ENCODE measurements around the gene MRE11. TPM values are rescaled to one million over a fixed set of nuclear protein-coding genes. Genes with fewer than 3 reads are reported as not detected.

The MRE11 gene
- total and polyA plus RNA-seq, 2 donors from 2014 or later = 3.5 to 16.6 TPM

DNA sequence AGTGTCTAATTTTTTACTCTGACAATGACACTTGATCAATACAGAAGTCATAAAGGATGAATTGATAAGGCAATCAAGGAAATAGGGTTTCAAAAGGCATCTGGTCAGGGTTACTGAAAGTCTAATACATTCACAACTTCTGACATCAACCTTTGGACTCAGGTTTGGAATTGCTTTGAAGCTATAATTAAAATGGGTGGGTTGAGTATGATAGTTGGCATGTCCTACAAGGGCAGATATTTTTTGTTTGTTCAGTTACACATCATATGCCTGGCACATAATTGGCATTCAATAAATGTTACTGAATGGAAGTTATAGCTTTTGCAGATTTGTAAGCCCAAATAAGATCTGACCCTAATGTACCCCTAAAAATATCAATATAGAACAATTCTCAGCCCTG, 42.7 kb upstream of the MRE11 start:
- intact Hi-C loops (cut with DNase I) = no loop called here
- Histone ChIP-seq H3K27ac (ENCODE audit: low read depth in 2 of 2, low read length in 2 of 2) (no peak overlapping the region), H3K4me3 (ENCODE audit: low read length in 3 of 3) (no peak overlapping the region), H3K9ac (ENCODE audit: low read length in 3 of 3) (no peak overlapping the region), H3K4me1 (ENCODE audit: control insufficient read depth in 2 of 3, insufficient read depth in 2 of 3, low read depth in 1 of 3, low read length in 3 of 3) (no peaks in the 10 kb centered on the region), H3K27me3 (ENCODE audit: control insufficient read depth, insufficient read depth, low read length) (no peaks in the 10 kb centered on the region), H3K36me3 (ENCODE audit: control insufficient read depth in 2 of 3, insufficient read depth in 3 of 3, low read length in 3 of 3) (no peaks in the 10 kb centered on the region), H3K9me3 (ENCODE audit: control insufficient read depth in 2 of 3, insufficient read depth in 1 of 3, low read length in 3 of 3) (no peaks in the 10 kb centered on the region)
- no peak for FAIRE-seq
- TF ChIP-seq, protein P1, sequence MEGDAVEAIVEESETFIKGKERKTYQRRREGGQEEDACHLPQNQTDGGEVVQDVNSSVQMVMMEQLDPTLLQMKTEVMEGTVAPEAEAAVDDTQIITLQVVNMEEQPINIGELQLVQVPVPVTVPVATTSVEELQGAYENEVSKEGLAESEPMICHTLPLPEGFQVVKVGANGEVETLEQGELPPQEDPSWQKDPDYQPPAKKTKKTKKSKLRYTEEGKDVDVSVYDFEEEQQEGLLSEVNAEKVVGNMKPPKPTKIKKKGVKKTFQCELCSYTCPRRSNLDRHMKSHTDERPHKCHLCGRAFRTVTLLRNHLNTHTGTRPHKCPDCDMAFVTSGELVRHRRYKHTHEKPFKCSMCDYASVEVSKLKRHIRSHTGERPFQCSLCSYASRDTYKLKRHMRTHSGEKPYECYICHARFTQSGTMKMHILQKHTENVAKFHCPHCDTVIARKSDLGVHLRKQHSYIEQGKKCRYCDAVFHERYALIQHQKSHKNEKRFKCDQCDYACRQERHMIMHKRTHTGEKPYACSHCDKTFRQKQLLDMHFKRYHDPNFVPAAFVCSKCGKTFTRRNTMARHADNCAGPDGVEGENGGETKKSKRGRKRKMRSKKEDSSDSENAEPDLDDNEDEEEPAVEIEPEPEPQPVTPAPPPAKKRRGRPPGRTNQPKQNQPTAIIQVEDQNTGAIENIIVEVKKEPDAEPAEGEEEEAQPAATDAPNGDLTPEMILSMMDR (IDR thresholded peaks at IDR 0.05; ENCODE audit: borderline replicate concordance, extremely low read depth, insufficient read depth) = no peak
- DNase-seq = no peak

DNA sequence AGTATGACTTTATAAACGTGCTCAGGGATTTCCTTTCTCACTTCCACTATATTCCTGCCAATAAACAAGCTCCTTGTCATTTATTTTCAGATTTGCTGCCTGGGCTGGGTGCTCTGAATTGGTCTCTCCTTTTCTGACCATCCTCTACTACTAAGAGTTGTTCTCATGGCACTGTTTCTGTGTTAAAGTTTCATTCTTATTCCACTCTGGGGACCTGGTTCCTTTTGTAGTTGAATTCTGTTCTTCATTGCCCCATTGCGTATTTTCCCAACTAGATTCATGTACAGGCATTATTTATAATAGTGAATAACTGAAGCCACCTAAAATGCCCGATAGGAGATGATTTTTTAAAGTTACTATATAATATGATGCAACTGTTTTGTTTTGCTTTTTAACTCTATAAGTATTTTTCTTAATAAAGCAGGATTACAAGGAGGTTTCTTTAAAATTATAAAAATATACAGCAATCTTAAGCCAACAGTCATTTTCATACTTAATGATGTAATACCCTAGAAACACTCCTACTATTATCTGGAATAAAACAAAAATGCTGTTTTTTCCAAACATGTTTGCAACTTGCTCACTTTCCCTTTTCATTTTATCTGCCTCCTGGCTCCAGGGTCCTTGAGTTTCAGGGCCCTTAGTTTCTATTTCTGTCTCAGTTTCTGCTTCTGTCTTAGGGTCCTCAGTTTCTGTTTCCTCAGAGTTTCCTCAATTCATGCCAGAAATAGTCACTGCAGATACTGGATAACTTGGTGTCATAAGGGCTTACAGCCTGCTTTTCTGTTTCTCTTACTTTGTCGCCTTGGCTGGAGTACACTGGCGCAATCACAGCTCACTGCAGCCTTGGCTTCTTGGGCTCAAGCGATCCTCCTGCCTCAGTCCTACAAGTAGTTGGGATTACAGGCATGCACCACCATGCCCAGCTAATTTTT, 40.3 kb upstream of the MRE11 start:
- no peaks in the 10 kb centered on the region for H3K4me1 ChIP-seq (ENCODE audit: control insufficient read depth in 2 of 3, insufficient read depth in 2 of 3, low read depth in 1 of 3, low read length in 3 of 3)
- no peak overlapping the region for H3K27ac ChIP-seq (ENCODE audit: low read depth in 2 of 2, low read length in 2 of 2)
- no peak for DNase-seq
- H3K4me3 ChIP-seq (ENCODE audit: low read length in 3 of 3) = no peak overlapping the region
- no peak for FAIRE-seq
- intact Hi-C loops (cut with DNase I) = no loop called here
- TF ChIP-seq, protein P1 (IDR thresholded peaks at IDR 0.05; ENCODE audit: borderline replicate concordance, extremely low read depth, insufficient read depth) = no peak
- no peaks in the 10 kb centered on the region for H3K36me3 ChIP-seq (ENCODE audit: control insufficient read depth in 2 of 3, insufficient read depth in 3 of 3, low read length in 3 of 3)
- H3K9ac ChIP-seq (ENCODE audit: low read length in 3 of 3) = no peak overlapping the region
- H3K27me3 ChIP-seq (ENCODE audit: control insufficient read depth, insufficient read depth, low read length) = no peaks in the 10 kb centered on the region
- H3K9me3 ChIP-seq (ENCODE audit: control insufficient read depth in 2 of 3, insufficient read depth in 1 of 3, low read length in 3 of 3) = no peaks in the 10 kb centered on the region

DNA sequence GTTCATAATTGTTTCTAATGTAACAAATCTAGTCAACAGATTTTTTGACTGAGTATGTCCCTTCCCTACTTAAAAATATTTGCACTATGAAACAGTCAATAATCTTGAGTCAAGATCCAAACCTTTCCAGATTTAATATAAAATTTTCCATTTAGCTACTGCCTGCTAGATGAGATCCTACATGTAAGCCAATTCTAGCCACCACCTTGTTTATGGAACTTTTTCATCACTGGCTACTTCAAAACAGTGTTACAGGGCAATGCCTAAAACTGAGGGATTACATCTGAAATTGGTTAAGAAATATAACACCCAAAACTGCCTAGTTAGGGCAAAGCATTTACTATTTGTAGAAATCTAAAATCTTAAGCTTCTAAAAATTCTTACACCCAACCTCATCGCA, 39.6 kb upstream of the MRE11 start:
- H3K9me3 ChIP-seq (ENCODE audit: control insufficient read depth in 2 of 3, insufficient read depth in 1 of 3, low read length in 3 of 3) = no peaks in the 10 kb centered on the region
- no peak for DNase-seq
- H3K4me1 ChIP-seq (ENCODE audit: control insufficient read depth in 2 of 3, insufficient read depth in 2 of 3, low read depth in 1 of 3, low read length in 3 of 3) = no peaks in the 10 kb centered on the region
- H3K36me3 ChIP-seq (ENCODE audit: control insufficient read depth in 2 of 3, insufficient read depth in 3 of 3, low read length in 3 of 3) = no peaks in the 10 kb centered on the region
- no peak overlapping the region for H3K4me3 ChIP-seq (ENCODE audit: low read length in 3 of 3)
- no peak overlapping the region for H3K9ac ChIP-seq (ENCODE audit: low read length in 3 of 3)
- TF ChIP-seq, protein P1 (IDR thresholded peaks at IDR 0.05; ENCODE audit: borderline replicate concordance, extremely low read depth, insufficient read depth) = no peak
- H3K27ac ChIP-seq (ENCODE audit: low read depth in 2 of 2, low read length in 2 of 2) = no peak overlapping the region
- intact Hi-C loops (cut with DNase I) = no loop called here
- H3K27me3 ChIP-seq (ENCODE audit: control insufficient read depth, insufficient read depth, low read length) = no peaks in the 10 kb centered on the region
- FAIRE-seq = no peak
